HG03575 (cell line): ENCODE measurements around the gene ARHGAP18.
A peak's percentile ranks its signal among the peaks of the same experiment; 100 is the strongest.

Experiments used
- ATAC-seq: cut with Tn5 transposase; IDR thresholded peaks from one replicate; pipeline ENCODE4 v1.9.1; 2021; ENCODE audit not compliant: unreplicated experiment, insufficient number of reproducible peaks, low FRiP score; ENCODE audit errors: extremely low read depth

Gene ARHGAP18

DNA sequence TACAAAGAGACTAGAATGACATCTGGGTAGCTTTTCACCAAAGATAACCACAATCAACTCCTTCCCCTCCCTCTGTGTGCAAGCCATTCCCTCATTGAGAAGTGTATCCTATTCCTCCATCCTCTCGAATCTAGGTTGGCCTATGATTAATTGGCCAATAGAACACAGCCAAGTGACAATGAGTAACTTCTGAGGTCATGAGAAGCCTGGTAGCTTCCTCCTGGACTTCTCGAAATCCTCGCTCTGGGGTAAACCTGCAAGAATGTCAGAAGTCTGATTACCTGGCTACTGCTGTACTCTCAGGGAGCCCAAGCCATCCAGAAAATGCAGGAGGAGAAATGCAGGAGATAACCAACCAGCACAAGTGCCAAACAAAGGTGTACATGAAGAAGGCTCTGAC is 13.1 kb downstream of the ARHGAP18 start:
- no peak for ATAC-seq

GRCh38 chr6:129696028-129696418 is 14.0 kb downstream of the ARHGAP18 start:
- ATAC-seq = no peak

GRCh38 chr6:129695373-129696027 is 14.5 kb downstream of the ARHGAP18 start:
- peak; percentile 78 for ATAC-seq

- ATAC-seq = no peak
Measured at GRCh38 chr6:129694036-129694435, 15.9 kb downstream of the ARHGAP18 start.

- ATAC-seq = no peak
Measured at GRCh38 chr6:129692467-129692866, 17.5 kb downstream of the ARHGAP18 start.

DNA sequence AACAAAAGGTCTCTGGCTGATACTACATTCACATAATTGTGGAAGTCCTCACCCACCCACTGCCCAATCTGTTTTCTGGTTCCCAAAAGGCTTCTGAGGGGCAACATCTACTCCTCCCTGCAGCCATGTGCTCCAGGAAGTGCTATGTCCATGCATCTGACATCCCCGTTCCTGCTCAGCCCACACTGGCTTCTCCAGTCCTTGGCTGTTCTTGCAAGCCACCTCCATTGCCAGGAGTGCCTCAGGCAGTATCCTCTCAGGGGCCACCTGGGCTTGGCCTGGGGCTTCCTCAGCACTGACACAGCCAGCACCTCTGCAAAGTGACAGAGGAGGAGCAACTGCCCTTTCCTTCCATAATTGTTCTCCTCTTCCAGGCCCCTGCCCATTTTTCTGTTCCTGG is 18.3 kb downstream of the ARHGAP18 start:
- no peak for ATAC-seq

DNA sequence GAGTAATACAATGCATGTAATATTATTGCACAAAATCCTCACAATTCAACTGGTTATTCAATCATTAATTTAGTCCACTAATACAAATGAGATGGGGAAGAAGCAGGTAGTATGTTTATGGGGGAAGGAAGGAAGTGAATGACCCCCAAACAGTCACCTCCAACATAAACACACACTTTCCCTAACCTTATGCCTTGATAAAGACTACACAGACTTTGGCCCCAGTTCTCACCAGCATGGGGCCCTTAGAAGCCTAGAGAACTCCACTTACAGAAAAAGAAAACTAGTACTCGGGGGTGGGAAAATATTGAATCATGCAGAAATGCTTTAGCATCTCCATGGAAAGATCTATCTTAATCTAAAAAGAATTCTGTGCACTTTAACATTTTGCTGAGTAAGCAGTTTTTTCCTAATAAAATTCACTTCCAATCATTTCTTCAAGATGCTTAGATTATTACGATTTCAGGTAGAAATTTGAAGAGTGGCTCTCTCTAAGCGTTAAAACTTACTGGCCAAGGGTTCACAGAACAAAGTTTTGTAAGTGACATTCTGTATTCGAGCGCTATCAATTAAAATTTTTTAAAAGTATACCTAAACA is 18.8 kb downstream of the ARHGAP18 start:
- ATAC-seq = no peak

DNA sequence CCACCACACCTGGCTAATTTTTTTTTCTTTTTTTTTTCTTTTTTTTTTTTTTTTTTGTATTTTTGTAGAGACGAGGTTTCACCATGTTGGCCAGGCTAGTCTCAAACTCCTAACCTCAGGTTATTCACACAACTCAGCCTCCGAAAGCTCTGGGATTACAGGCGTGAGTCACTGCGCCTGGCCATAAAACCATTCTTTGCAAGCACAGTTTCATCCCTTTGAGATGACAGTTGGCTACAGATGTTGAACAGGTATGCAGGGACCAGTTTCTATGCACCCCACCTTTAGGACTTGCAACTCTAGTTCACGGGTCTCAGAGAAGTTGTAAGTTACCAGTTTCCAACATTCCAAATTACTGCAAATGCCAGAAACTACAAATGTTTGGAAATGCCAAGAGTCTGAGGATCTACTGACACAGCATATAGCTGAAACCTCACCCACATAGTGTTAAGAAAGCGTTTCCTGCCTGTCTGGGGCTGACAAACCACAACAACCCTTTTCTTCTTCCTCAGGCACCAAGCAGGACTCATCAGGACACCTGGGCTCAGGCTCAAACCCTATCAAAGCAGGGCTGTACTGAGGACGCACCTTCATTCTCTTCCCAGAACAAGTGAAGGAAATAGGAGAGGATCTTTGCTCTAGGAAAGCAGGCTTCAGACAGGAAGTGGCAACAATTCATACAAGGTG is 22.9 kb downstream of the ARHGAP18 start:
- ATAC-seq = peak; percentile 40

- no peak for ATAC-seq
Measured at GRCh38 chr6:129685662-129686031, 24.3 kb downstream of the ARHGAP18 start.

DNA sequence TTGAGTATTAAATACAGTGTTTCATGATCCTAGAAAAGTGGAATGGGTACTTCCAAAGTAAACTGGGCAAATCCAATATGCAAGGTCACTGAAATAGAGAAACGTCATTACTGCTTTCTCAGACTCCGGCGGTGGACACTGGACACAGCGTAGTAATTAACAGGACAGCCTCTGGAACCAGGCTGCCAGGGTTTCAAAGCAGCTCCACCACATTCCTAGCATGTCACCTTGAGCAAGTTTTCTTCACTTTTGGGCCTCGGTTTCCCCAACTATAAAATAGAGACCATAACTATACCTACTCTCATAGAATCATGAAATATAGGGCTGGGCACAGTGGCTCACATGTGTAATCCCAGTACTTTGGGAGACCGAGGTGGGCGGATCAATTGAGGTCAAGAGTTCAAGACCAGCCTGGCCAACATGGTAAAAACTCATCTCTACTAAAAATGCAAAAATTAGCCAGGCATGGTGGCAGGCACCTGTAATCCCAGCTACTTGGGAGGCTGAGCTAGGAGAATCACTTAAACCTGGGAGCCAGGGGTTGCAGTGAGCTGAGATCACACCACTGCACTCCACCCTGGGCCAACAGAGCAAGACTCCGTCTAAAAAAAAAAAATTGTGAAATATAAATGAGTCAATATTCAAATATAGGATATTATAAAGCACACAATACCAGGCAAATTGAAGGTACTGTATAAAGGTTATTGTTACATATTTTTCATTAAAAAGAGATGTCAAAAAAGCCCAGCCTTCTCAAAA is 24.9 kb downstream of the ARHGAP18 start:
- no peak for ATAC-seq

DNA sequence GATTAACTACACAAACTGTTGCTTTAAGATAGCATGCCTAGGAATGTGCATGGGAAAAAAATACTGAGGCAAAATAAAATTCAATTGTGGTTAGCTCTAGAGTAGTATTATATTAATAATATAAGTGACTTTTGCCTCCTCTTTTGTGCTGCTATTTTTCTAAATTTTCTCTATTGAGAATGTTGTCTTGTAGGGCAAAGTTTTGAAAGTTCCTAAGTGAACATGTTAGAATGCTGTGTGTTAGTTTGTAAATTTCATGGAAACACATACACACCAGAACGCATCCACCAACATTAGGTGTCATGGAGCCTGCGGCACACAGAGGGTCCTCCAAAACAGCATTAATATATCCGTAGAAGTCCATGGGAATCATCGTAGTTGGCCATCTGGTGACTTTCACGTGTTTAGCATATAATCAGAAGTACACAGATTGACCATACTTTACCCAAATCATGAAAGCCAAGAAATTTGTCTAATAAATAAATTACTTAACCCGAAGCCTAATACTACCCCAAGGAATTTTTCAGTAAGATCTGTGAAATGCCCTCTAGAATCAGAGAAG is 25.6 kb downstream of the ARHGAP18 start:
- no peak for ATAC-seq

DNA sequence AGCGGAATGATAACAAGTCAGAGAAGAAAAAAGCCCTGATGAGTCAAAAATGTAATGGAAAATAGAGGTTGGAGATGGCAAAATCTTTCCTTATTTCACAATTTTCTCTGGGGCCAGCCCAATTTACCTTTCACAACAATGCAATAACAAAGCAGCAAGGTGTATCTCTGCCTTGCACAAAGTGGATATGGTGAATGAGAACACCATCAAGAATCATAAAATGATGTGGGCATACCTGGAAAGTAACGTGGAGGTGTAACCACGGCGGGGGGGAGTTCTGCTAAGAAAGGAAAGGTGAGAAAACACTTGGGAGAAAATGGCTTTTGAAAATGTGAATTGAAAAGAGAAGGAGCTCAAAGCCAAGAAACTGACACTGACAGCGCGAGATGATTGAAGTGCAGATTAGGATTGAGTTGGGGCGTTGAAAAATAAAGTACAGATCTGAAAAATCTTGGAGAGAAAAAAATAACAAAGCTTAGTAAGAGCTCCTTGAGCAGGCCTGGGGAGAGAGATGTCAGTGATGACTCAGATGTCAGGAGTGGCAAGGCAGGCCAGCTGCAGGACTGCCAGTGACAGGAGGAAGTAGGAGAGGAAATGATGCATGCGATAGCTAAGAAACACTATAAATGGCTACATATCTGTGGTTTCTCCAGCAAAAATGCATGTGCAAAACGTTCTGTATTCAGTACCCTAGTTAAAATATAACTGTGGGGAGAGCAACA is 26.2 kb downstream of the ARHGAP18 start:
- ATAC-seq = peak; percentile 97

- ATAC-seq = no peak
Measured at GRCh38 chr6:129681913-129682205, 28.1 kb downstream of the ARHGAP18 start.

GRCh38 chr6:129680633-129681032 is 29.3 kb downstream of the ARHGAP18 start:
- ATAC-seq = no peak

DNA sequence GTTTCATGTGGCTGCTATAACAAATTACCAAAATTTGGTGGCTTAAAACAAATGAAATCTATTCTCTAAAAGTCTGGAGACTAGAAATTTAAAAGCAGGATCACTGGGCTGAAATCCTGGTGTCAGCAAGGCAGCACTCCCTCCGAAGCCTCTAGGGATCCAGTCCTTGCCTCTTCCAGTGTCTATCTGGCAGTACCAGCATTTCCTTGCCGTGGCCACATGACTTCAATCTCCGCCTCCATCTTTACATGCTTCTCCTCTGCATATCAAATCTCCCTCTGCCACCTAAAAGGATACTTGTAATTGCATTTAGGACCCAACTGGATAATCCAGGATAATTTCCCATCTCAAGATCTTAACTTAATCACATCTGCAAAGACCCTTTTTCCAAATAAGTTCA is 30.2 kb downstream of the ARHGAP18 start:
- ATAC-seq = no peak

GRCh38 chr6:129679275-129679674 is 30.7 kb downstream of the ARHGAP18 start:
- no peak for ATAC-seq

DNA sequence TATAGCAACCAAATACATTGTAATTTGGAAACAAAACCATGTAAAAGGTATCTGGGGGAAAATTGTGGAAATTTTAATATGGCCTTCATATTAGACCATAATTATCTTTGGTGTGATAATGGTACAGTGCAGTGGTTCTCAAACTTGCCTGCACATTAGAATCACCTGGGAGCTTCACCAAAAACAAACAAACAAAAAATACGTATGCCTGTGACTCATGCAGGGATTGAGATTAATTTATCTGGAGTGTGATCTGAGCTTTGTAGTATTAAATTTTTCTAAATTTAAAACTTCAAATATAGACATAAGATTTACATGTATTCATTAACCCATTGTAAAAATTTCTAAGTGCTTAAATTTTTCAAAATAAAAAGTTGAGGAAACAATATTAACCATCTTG is 31.5 kb downstream of the ARHGAP18 start:
- no peak for ATAC-seq

- no peak for ATAC-seq
Measured at GRCh38 chr6:129677620-129678325, 32.2 kb downstream of the ARHGAP18 start.
